ENCODE measurements around the gene KMT2A. TPM values are rescaled to one million over a fixed set of nuclear protein-coding genes. Genes with fewer than 3 reads are reported as not detected.

The KMT2A gene
- total RNA-seq, 2 experiments from 2014 or later = 83.1 to 86.7 TPM

DNA sequence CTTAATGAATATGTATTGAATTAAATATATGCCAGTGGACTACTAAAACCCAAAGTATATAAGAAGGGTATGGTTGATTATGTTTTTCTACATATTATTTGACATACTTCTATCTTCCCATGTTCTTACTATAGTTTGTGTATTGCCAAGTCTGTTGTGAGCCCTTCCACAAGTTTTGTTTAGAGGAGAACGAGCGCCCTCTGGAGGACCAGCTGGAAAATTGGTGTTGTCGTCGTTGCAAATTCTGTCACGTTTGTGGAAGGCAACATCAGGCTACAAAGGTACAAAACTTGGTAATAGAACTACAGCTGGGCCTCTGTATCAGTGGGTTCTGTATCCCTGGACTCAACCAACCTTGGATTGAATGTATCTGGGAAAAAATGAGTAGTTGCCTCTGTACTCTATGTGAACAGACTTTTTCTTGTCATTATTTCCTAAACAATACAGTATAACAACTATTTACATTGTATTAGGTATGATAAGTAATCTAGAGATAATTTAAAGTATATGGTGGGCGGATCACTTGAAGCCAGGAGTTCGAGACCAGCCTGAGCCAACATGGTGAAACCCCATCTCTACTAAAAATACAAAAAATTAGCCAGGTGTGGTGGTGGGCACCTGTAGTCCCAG lies 52.3 kb downstream of the KMT2A start:
- H3K9me3 Mint-ChIP-seq (ENCODE audit: insufficient read depth) = no peaks in the 10 kb centered on the region
- no peaks in the 10 kb centered on the region for H3K4me1 Mint-ChIP-seq (ENCODE audit: low read depth)
- DNase-seq = peak; percentile 86
- no peak overlapping the region for H3K27ac Mint-ChIP-seq
- peaks cover 51% of the 10 kb centered on the region for H3K36me3 Mint-ChIP-seq (ENCODE audit: low read depth)
- ChIA-PET POLR2A (no interaction called here), CTCF (interaction anchor here (0.7 to 1.8 kb wide), 24 partner anchors 11 to 193 kb away, joined by 3 to 18 read pairs (median 3); partner anchors contain the start of gene ATP5MG)
- H3K4me3 Mint-ChIP-seq = no peak overlapping the region
- H3K27me3 Mint-ChIP-seq (ENCODE audit: low read depth) = no peaks in the 10 kb centered on the region
- ATAC-seq = peak; percentile 64

- ATAC-seq = no peak
- peaks cover 54% of the 10 kb centered on the region for H3K36me3 Mint-ChIP-seq (ENCODE audit: low read depth)
- no peaks in the 10 kb centered on the region for H3K9me3 Mint-ChIP-seq (ENCODE audit: insufficient read depth)
- H3K4me3 Mint-ChIP-seq = no peak overlapping the region
- H3K27me3 Mint-ChIP-seq (ENCODE audit: low read depth) = no peaks in the 10 kb centered on the region
- H3K4me1 Mint-ChIP-seq (ENCODE audit: low read depth) = no peaks in the 10 kb centered on the region
- H3K27ac Mint-ChIP-seq = no peak overlapping the region
- POLR2A ChIA-PET = no interaction called here
- DNase-seq = no peak
- CTCF ChIA-PET = interaction anchor here (1.1 to 1.4 kb wide), 4 partner anchors 10 to 195 kb away, joined by 3 to 4 read pairs (median 4); no protein-coding TSS in a partner anchor
Observed at GRCh38 chr11:118491041-118491440, 54.7 kb downstream of the KMT2A start.

DNA sequence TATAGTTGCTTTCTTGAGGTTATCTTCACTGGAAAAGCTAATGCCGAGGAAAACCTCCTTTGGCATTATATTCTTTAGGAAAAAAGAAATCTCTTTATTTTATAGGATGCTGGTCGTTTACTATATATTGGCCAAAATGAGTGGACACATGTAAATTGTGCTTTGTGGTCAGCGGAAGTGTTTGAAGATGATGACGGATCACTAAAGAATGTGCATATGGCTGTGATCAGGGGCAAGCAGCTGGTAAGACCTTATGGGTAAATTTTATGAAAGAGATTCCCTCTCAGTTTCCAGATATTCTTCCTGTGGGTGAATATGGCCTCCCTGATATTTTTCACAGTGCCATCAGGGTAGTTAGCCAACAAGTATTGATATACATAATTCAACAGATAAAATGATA lies 61.5 kb downstream of the KMT2A start:
- Mint-ChIP-seq H3K36me3 (ENCODE audit: low read depth) (peaks cover 68% of the 10 kb centered on the region), H3K27me3 (ENCODE audit: low read depth) (no peaks in the 10 kb centered on the region), H3K4me1 (ENCODE audit: low read depth) (no peaks in the 10 kb centered on the region), H3K4me3 (no peak overlapping the region), H3K27ac (no peak overlapping the region), H3K9me3 (ENCODE audit: insufficient read depth) (no peaks in the 10 kb centered on the region)
- ChIA-PET POLR2A (no interaction called here), CTCF (interaction anchor here (1.4 kb wide), 1 partner anchor 9 kb away, joined by 3 read pairs; no protein-coding TSS in a partner anchor)
- no peak for ATAC-seq
- no peak for DNase-seq

DNA sequence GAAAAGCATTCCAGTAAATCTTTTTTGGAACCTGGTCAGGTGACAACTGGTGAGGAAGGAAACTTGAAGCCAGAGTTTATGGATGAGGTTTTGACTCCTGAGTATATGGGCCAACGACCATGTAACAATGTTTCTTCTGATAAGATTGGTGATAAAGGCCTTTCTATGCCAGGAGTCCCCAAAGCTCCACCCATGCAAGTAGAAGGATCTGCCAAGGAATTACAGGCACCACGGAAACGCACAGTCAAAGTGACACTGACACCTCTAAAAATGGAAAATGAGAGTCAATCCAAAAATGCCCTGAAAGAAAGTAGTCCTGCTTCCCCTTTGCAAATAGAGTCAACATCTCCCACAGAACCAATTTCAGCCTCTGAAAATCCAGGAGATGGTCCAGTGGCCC lies 66.9 kb downstream of the KMT2A start:
- ATAC-seq = no peak
- Mint-ChIP-seq H3K27me3 (ENCODE audit: low read depth) (no peaks in the 10 kb centered on the region), H3K27ac (no peak overlapping the region), H3K4me1 (ENCODE audit: low read depth) (no peaks in the 10 kb centered on the region), H3K9me3 (ENCODE audit: insufficient read depth) (no peaks in the 10 kb centered on the region), H3K4me3 (no peak overlapping the region), H3K36me3 (ENCODE audit: low read depth) (peaks cover 81% of the 10 kb centered on the region)
- CTCF ChIA-PET = interaction anchor here (1.0 kb wide), 1 partner anchor 15 kb away, joined by 3 read pairs; no protein-coding TSS in a partner anchor
- POLR2A ChIA-PET = no interaction called here
- no peak for DNase-seq

GRCh38 chr11:118511601-118512000 lies 75.3 kb downstream of the KMT2A start:
- no peak overlapping the region for H3K27ac Mint-ChIP-seq
- peaks cover 7% of the 10 kb centered on the region for H3K4me1 Mint-ChIP-seq (ENCODE audit: low read depth)
- H3K4me3 Mint-ChIP-seq = no peak overlapping the region
- H3K9me3 Mint-ChIP-seq (ENCODE audit: insufficient read depth) = no peaks in the 10 kb centered on the region
- H3K36me3 Mint-ChIP-seq (ENCODE audit: low read depth) = peaks cover 61% of the 10 kb centered on the region
- ChIA-PET POLR2A (no interaction called here), CTCF (no interaction called here)
- H3K27me3 Mint-ChIP-seq (ENCODE audit: low read depth) = no peaks in the 10 kb centered on the region
- no peak for ATAC-seq
- no peak for DNase-seq

DNA sequence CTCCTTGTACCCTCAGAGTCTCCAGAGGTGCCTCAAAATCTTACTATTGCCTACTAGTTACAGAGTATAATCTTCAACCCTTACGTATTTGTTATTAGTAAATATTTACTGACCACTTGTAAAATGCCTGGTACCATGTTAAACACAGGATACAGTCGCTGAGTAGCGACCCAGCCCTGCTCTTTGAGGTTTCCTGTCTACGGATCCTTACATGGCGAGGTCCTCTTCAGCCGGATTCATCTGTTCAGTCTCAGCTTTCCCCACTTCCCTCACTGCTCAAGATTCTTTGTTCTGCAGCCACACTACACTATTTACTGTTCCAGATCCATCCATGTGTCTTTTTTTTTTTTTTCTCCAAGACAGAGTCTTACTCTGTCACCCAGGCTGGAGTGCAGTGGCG lies 77.8 kb downstream of the KMT2A start:
- DNase-seq (peak; percentile 37), ATAC-seq (peak; percentile 71)
- Mint-ChIP-seq H3K4me1 (ENCODE audit: low read depth) (peaks cover 7% of the 10 kb centered on the region), H3K36me3 (ENCODE audit: low read depth) (peaks cover 62% of the 10 kb centered on the region), H3K27ac (peak overlapping the region; percentile 64), H3K4me3 (no peak overlapping the region), H3K9me3 (ENCODE audit: insufficient read depth) (no peaks in the 10 kb centered on the region), H3K27me3 (ENCODE audit: low read depth) (no peaks in the 10 kb centered on the region)
- POLR2A ChIA-PET = no interaction called here
- CTCF ChIA-PET = no interaction called here

DNA sequence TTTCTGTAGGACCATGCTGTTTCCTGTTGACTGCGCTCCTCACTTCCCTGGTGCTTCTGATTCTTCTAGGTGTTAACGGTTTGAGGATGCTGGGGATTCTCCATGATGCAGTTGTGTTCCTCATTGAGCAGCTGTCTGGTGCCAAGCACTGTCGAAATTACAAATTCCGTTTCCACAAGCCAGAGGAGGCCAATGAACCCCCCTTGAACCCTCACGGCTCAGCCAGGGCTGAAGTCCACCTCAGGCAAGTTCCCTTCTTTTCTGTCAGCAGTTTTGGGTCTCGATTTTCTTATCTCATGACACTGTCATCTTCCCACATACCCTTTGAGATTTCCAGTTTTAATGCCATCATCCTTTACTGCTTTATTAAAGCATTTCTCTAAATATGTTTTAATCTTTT lies 83.3 kb downstream of the KMT2A start:
- ChIA-PET CTCF (no interaction called here), POLR2A (no interaction called here)
- no peak overlapping the region for H3K27ac Mint-ChIP-seq
- no peak for ATAC-seq
- no peak overlapping the region for H3K4me3 Mint-ChIP-seq
- peaks cover 65% of the 10 kb centered on the region for H3K36me3 Mint-ChIP-seq (ENCODE audit: low read depth)
- no peaks in the 10 kb centered on the region for H3K4me1 Mint-ChIP-seq (ENCODE audit: low read depth)
- no peak for DNase-seq
- no peaks in the 10 kb centered on the region for H3K27me3 Mint-ChIP-seq (ENCODE audit: low read depth)
- H3K9me3 Mint-ChIP-seq (ENCODE audit: insufficient read depth) = no peaks in the 10 kb centered on the region

GRCh38 chr11:118521892-118522311 lies 85.6 kb downstream of the KMT2A start:
- peaks cover 54% of the 10 kb centered on the region for H3K36me3 Mint-ChIP-seq (ENCODE audit: low read depth)
- DNase-seq (no peak), ATAC-seq (no peak)
- ChIA-PET POLR2A (no interaction called here), CTCF (interaction anchor here (0.7 kb wide), 1 partner anchor 13 kb away, joined by 3 read pairs; no protein-coding TSS in a partner anchor)
- H3K27ac Mint-ChIP-seq = no peak overlapping the region
- no peaks in the 10 kb centered on the region for H3K9me3 Mint-ChIP-seq (ENCODE audit: insufficient read depth)
- H3K4me3 Mint-ChIP-seq = no peak overlapping the region
- H3K4me1 Mint-ChIP-seq (ENCODE audit: low read depth) = peaks cover 2% of the 10 kb centered on the region
- H3K27me3 Mint-ChIP-seq (ENCODE audit: low read depth) = no peaks in the 10 kb centered on the region

DNA sequence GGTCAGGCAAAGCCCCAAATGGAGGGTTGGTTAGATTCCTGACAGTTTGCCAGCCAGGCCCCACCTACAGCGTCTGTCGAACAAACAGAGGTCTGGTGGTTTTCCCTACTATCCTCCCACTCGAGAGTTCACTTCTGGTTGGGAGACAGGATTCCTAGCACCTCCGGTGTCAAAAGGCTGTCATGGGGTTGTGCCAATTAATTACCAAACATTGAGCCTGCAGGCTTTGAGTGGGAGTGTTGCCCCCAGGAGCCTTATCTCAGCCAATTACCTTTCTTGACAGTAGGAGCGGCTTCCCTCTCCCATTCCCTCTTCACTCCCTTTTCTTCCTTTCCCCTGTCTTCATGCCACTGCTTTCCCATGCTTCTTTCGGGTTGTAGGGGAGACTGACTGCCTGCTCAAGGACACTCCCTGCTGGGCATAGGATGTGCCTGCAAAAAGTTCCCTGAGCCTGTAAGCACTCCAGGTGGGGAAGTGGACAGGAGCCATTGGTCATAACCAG lies 86.3 kb downstream of the KMT2A start:
- CTCF ChIA-PET = no interaction called here
- POLR2A ChIA-PET = no interaction called here
- peaks cover 51% of the 10 kb centered on the region for H3K36me3 Mint-ChIP-seq (ENCODE audit: low read depth)
- H3K4me1 Mint-ChIP-seq (ENCODE audit: low read depth) = peaks cover 2% of the 10 kb centered on the region
- H3K27ac Mint-ChIP-seq = no peak overlapping the region
- H3K27me3 Mint-ChIP-seq (ENCODE audit: low read depth) = no peaks in the 10 kb centered on the region
- H3K9me3 Mint-ChIP-seq (ENCODE audit: insufficient read depth) = no peaks in the 10 kb centered on the region
- DNase-seq (no peak), ATAC-seq (no peak)
- H3K4me3 Mint-ChIP-seq = no peak overlapping the region

DNA sequence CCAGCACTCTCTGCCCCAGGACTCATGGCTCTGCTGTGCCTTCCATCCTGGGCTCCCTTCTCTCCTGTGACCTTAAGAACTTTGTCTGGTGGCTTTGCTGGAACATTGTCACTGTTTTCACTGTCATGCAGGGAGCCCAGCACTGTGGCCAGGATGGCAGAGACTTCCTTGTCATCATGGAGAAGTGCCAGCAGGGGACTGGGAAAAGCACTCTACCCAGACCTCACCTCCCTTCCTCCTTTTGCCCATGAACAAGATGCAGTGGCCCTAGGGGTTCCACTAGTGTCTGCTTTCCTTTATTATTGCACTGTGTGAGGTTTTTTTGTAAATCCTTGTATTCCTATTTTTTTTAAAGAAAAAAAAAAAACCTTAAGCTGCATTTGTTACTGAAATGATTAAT lies 88.1 kb downstream of the KMT2A start:
- POLR2A ChIA-PET = interaction anchor here (1.1 kb wide), 1 partner anchor 54 kb away, joined by 3 read pairs; no protein-coding TSS in a partner anchor

GRCh38 chr11:118524757-118525470 lies 88.6 kb downstream of the KMT2A start:
- Mint-ChIP-seq H3K27me3 (ENCODE audit: low read depth) (no peaks in the 10 kb centered on the region), H3K27ac (no peak overlapping the region), H3K36me3 (ENCODE audit: low read depth) (peaks cover 39% of the 10 kb centered on the region), H3K9me3 (ENCODE audit: insufficient read depth) (no peaks in the 10 kb centered on the region), H3K4me3 (no peak overlapping the region), H3K4me1 (ENCODE audit: low read depth) (peaks cover 12% of the 10 kb centered on the region)
- no peak for DNase-seq
- ATAC-seq = no peak
- CTCF ChIA-PET = no interaction called here
- POLR2A ChIA-PET = interaction anchor here (1.1 kb wide), 1 partner anchor 54 kb away, joined by 3 read pairs; no protein-coding TSS in a partner anchor

More for the DNA sequence above, 88.1 kb downstream of the KMT2A start:
- DNase-seq = no peak
- ATAC-seq = no peak
- Mint-ChIP-seq H3K27ac (no peak overlapping the region), H3K9me3 (ENCODE audit: insufficient read depth) (no peaks in the 10 kb centered on the region), H3K27me3 (ENCODE audit: low read depth) (no peaks in the 10 kb centered on the region), H3K4me3 (no peak overlapping the region), H3K36me3 (ENCODE audit: low read depth) (peaks cover 45% of the 10 kb centered on the region), H3K4me1 (ENCODE audit: low read depth) (peaks cover 6% of the 10 kb centered on the region)
- CTCF ChIA-PET = no interaction called here

- H3K4me1 Mint-ChIP-seq (ENCODE audit: low read depth) = peaks cover 20% of the 10 kb centered on the region
- H3K36me3 Mint-ChIP-seq (ENCODE audit: low read depth) = peaks cover 23% of the 10 kb centered on the region
- ChIA-PET POLR2A (interaction anchor here (1.1 to 1.2 kb wide), 2 partner anchors 128 to 428 kb away, joined by 3 read pairs; no protein-coding TSS in a partner anchor), CTCF (interaction anchor here (0.9 to 1.3 kb wide), 2 partner anchors 38 to 40 kb away, joined by 3 read pairs; no protein-coding TSS in a partner anchor)
- no peak overlapping the region for H3K27ac Mint-ChIP-seq
- ATAC-seq (no peak), DNase-seq (no peak)
- H3K4me3 Mint-ChIP-seq = no peak overlapping the region
- no peaks in the 10 kb centered on the region for H3K27me3 Mint-ChIP-seq (ENCODE audit: low read depth)
- no peaks in the 10 kb centered on the region for H3K9me3 Mint-ChIP-seq (ENCODE audit: insufficient read depth)
Observed at GRCh38 chr11:118526688-118527087, 90.4 kb downstream of the KMT2A start.
